ENCODE data around the gene RFT1.

RFT1 gene

GRCh38 chr3:53126601-53127000 is 3.6 kb downstream of the RFT1 start:
- no peaks in the 10 kb centered on the region for H3K27me3 ChIP-seq (ENCODE audit: control insufficient read depth in 5 of 5, insufficient read depth in 4 of 5, low read length in 5 of 5)
- H3K4me3 ChIP-seq (ENCODE audit: low read depth in 1 of 5, low read length in 5 of 5): no peak overlapping the region
- H3K27ac ChIP-seq (ENCODE audit: low read depth, low read length): no peak overlapping the region
- peaks cover 12 to 46% (median 35%) of the 10 kb centered on the region in 5 donors for H3K36me3 ChIP-seq (ENCODE audit: control insufficient read depth in 5 of 5, insufficient read depth in 5 of 5, low read length in 5 of 5)
- peaks cover 10 to 38% (median 36%) of the 10 kb centered on the region in 5 donors for H3K4me1 ChIP-seq (ENCODE audit: control insufficient read depth in 5 of 5, insufficient read depth in 5 of 5, low read length in 5 of 5)
- no peaks in the 10 kb centered on the region for H3K9me3 ChIP-seq (ENCODE audit: control insufficient read depth in 5 of 5, low read length in 5 of 5)
- no peak overlapping the region for H3K9ac ChIP-seq (ENCODE audit: low read length in 5 of 5)

- Histone ChIP-seq H3K27ac (ENCODE audit: low read depth, low read length) (peak overlapping the region; percentile 79), H3K27me3 (ENCODE audit: control insufficient read depth in 5 of 5, insufficient read depth in 4 of 5, low read length in 5 of 5) (no peaks in the 10 kb centered on the region), H3K36me3 (ENCODE audit: control insufficient read depth in 5 of 5, insufficient read depth in 5 of 5, low read length in 5 of 5) (peaks cover 19 to 73% (median 58%) of the 10 kb centered on the region in 5 donors), H3K9me3 (ENCODE audit: control insufficient read depth in 5 of 5, low read length in 5 of 5) (no peaks in the 10 kb centered on the region), H3K4me3 (ENCODE audit: low read depth in 1 of 5, low read length in 5 of 5) (no peak overlapping the region), H3K9ac (ENCODE audit: low read length in 5 of 5) (no peak overlapping the region), H3K4me1 (ENCODE audit: control insufficient read depth in 5 of 5, insufficient read depth in 5 of 5, low read length in 5 of 5) (peaks cover 0 to 16% (median 12%) of the 10 kb centered on the region in 5 donors)
Measured at GRCh38 chr3:53123953-53124352, 6.3 kb downstream of the RFT1 start.

GRCh38 chr3:53123510-53123909 is 6.7 kb downstream of the RFT1 start:
- H3K9me3 ChIP-seq (ENCODE audit: control insufficient read depth in 5 of 5, low read length in 5 of 5): no peaks in the 10 kb centered on the region
- peaks cover 19 to 77% (median 62%) of the 10 kb centered on the region in 5 donors for H3K36me3 ChIP-seq (ENCODE audit: control insufficient read depth in 5 of 5, insufficient read depth in 5 of 5, low read length in 5 of 5)
- peak overlapping the region in 2 of 5 donors; percentile 2 to 23 for H3K9ac ChIP-seq (ENCODE audit: low read length in 5 of 5)
- H3K27me3 ChIP-seq (ENCODE audit: control insufficient read depth in 5 of 5, insufficient read depth in 4 of 5, low read length in 5 of 5): no peaks in the 10 kb centered on the region
- H3K27ac ChIP-seq (ENCODE audit: low read depth, low read length): peak overlapping the region; percentile 79
- H3K4me3 ChIP-seq (ENCODE audit: low read depth in 1 of 5, low read length in 5 of 5): no peak overlapping the region
- peaks cover 0 to 16% (median 12%) of the 10 kb centered on the region in 5 donors for H3K4me1 ChIP-seq (ENCODE audit: control insufficient read depth in 5 of 5, insufficient read depth in 5 of 5, low read length in 5 of 5)

GRCh38 chr3:53122933-53123305 is 7.3 kb downstream of the RFT1 start:
- Histone ChIP-seq H3K27me3 (ENCODE audit: control insufficient read depth in 5 of 5, insufficient read depth in 4 of 5, low read length in 5 of 5) (no peaks in the 10 kb centered on the region), H3K36me3 (ENCODE audit: control insufficient read depth in 5 of 5, insufficient read depth in 5 of 5, low read length in 5 of 5) (peaks cover 19 to 83% (median 68%) of the 10 kb centered on the region in 5 donors), H3K9ac (ENCODE audit: low read length in 5 of 5) (peak overlapping the region in 1 of 5 donors; percentile 2), H3K4me3 (ENCODE audit: low read depth in 1 of 5, low read length in 5 of 5) (no peak overlapping the region), H3K9me3 (ENCODE audit: control insufficient read depth in 5 of 5, low read length in 5 of 5) (no peaks in the 10 kb centered on the region), H3K27ac (ENCODE audit: low read depth, low read length) (peak overlapping the region; percentile 79), H3K4me1 (ENCODE audit: control insufficient read depth in 5 of 5, insufficient read depth in 5 of 5, low read length in 5 of 5) (peaks cover 0 to 16% (median 12%) of the 10 kb centered on the region in 5 donors)

GRCh38 chr3:53122255-53122932 is 7.8 kb downstream of the RFT1 start:
- H3K9ac ChIP-seq (ENCODE audit: low read length in 5 of 5): no peak overlapping the region
- no peaks in the 10 kb centered on the region for H3K9me3 ChIP-seq (ENCODE audit: control insufficient read depth in 5 of 5, low read length in 5 of 5)
- peaks cover 19 to 88% (median 71%) of the 10 kb centered on the region in 5 donors for H3K36me3 ChIP-seq (ENCODE audit: control insufficient read depth in 5 of 5, insufficient read depth in 5 of 5, low read length in 5 of 5)
- H3K27me3 ChIP-seq (ENCODE audit: control insufficient read depth in 5 of 5, insufficient read depth in 4 of 5, low read length in 5 of 5): no peaks in the 10 kb centered on the region
- H3K4me3 ChIP-seq (ENCODE audit: low read depth in 1 of 5, low read length in 5 of 5): no peak overlapping the region
- peaks cover 0 to 16% (median 12%) of the 10 kb centered on the region in 5 donors for H3K4me1 ChIP-seq (ENCODE audit: control insufficient read depth in 5 of 5, insufficient read depth in 5 of 5, low read length in 5 of 5)
- H3K27ac ChIP-seq (ENCODE audit: low read depth, low read length): peak overlapping the region; percentile 60

GRCh38 chr3:53120336-53120735 is 9.9 kb downstream of the RFT1 start:
- H3K36me3 ChIP-seq (ENCODE audit: control insufficient read depth in 5 of 5, insufficient read depth in 5 of 5, low read length in 5 of 5): peaks cover 16 to 87% (median 76%) of the 10 kb centered on the region in 5 donors

GRCh38 chr3:53116956-53117355 is 13.3 kb downstream of the RFT1 start:
- no peaks in the 10 kb centered on the region for H3K27me3 ChIP-seq (ENCODE audit: control insufficient read depth in 5 of 5, insufficient read depth in 4 of 5, low read length in 5 of 5)
- no peak overlapping the region for H3K9ac ChIP-seq (ENCODE audit: low read length in 5 of 5)
- no peak overlapping the region for H3K4me3 ChIP-seq (ENCODE audit: low read depth in 1 of 5, low read length in 5 of 5)
- peaks cover 0 to 6% (median 0%) of the 10 kb centered on the region in 5 donors for H3K4me1 ChIP-seq (ENCODE audit: control insufficient read depth in 5 of 5, insufficient read depth in 5 of 5, low read length in 5 of 5)
- no peaks in the 10 kb centered on the region for H3K9me3 ChIP-seq (ENCODE audit: control insufficient read depth in 5 of 5, low read length in 5 of 5)
- H3K36me3 ChIP-seq (ENCODE audit: control insufficient read depth in 5 of 5, insufficient read depth in 5 of 5, low read length in 5 of 5): peaks cover 10 to 66% (median 55%) of the 10 kb centered on the region in 5 donors
- H3K27ac ChIP-seq (ENCODE audit: low read depth, low read length): no peak overlapping the region

More at GRCh38 chr3:53120336-53120735, 9.9 kb downstream of the RFT1 start:
- Histone ChIP-seq H3K9me3 (ENCODE audit: control insufficient read depth in 5 of 5, low read length in 5 of 5) (no peaks in the 10 kb centered on the region), H3K27me3 (ENCODE audit: control insufficient read depth in 5 of 5, insufficient read depth in 4 of 5, low read length in 5 of 5) (no peaks in the 10 kb centered on the region), H3K9ac (ENCODE audit: low read length in 5 of 5) (no peak overlapping the region), H3K4me1 (ENCODE audit: control insufficient read depth in 5 of 5, insufficient read depth in 5 of 5, low read length in 5 of 5) (peaks cover 0 to 16% (median 12%) of the 10 kb centered on the region in 5 donors), H3K27ac (ENCODE audit: low read depth, low read length) (no peak overlapping the region), H3K4me3 (ENCODE audit: low read depth in 1 of 5, low read length in 5 of 5) (no peak overlapping the region)

- no peak overlapping the region for H3K9ac ChIP-seq (ENCODE audit: low read length in 5 of 5)
- H3K36me3 ChIP-seq (ENCODE audit: control insufficient read depth in 5 of 5, insufficient read depth in 5 of 5, low read length in 5 of 5): peaks cover 3 to 50% (median 38%) of the 10 kb centered on the region in 5 donors
- H3K4me3 ChIP-seq (ENCODE audit: low read depth in 1 of 5, low read length in 5 of 5): no peak overlapping the region
- H3K27ac ChIP-seq (ENCODE audit: low read depth, low read length): no peak overlapping the region
- no peaks in the 10 kb centered on the region for H3K27me3 ChIP-seq (ENCODE audit: control insufficient read depth in 5 of 5, insufficient read depth in 4 of 5, low read length in 5 of 5)
- peaks cover 0 to 15% (median 8%) of the 10 kb centered on the region in 5 donors for H3K4me1 ChIP-seq (ENCODE audit: control insufficient read depth in 5 of 5, insufficient read depth in 5 of 5, low read length in 5 of 5)
- H3K9me3 ChIP-seq (ENCODE audit: control insufficient read depth in 5 of 5, low read length in 5 of 5): no peaks in the 10 kb centered on the region
Measured at GRCh38 chr3:53114412-53115074, 15.7 kb downstream of the RFT1 start.

GRCh38 chr3:53114011-53114400 is 16.2 kb downstream of the RFT1 start:
- H3K4me3 ChIP-seq (ENCODE audit: low read depth in 1 of 5, low read length in 5 of 5): no peak overlapping the region
- H3K27me3 ChIP-seq (ENCODE audit: control insufficient read depth in 5 of 5, insufficient read depth in 4 of 5, low read length in 5 of 5): no peaks in the 10 kb centered on the region
- H3K9me3 ChIP-seq (ENCODE audit: control insufficient read depth in 5 of 5, low read length in 5 of 5): no peaks in the 10 kb centered on the region
- peaks cover 0 to 18% (median 12%) of the 10 kb centered on the region in 5 donors for H3K4me1 ChIP-seq (ENCODE audit: control insufficient read depth in 5 of 5, insufficient read depth in 5 of 5, low read length in 5 of 5)
- peak overlapping the region in 1 of 5 donors; percentile 48 for H3K9ac ChIP-seq (ENCODE audit: low read length in 5 of 5)
- H3K36me3 ChIP-seq (ENCODE audit: control insufficient read depth in 5 of 5, insufficient read depth in 5 of 5, low read length in 5 of 5): peaks cover 3 to 45% (median 33%) of the 10 kb centered on the region in 5 donors
- no peak overlapping the region for H3K27ac ChIP-seq (ENCODE audit: low read depth, low read length)
